Measurements from ENCODE around the gene TNFRSF19. TPM values are rescaled to one million over a fixed set of nuclear protein-coding genes. Genes with fewer than 3 reads are reported as not detected.

Gene TNFRSF19
- total RNA-seq, 1 donor from 2014 or later: under 0.01 TPM

DNA sequence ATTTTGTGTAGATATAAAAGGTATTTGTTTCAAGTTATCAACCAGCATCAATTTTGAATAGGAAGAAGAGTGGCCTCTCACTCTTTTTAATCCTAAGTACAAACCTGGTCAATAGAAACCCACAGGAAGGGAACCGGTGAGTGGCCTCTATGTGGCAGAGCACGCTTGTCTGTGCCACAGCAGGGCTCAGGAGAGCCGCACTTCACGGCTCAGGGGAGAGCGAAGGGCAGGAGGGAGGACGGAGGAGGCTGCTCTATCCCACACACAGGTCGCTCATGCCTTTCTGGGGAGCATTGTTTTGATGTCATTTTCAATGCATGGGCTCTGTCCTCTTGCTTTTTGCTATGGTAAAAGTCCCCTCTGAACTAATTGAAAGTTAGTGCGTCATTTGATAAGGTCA lies 57.2 kb downstream of the TNFRSF19 start:
- DNase-seq (ENCODE audit: low read depth in 2 of 2): no peak

DNA sequence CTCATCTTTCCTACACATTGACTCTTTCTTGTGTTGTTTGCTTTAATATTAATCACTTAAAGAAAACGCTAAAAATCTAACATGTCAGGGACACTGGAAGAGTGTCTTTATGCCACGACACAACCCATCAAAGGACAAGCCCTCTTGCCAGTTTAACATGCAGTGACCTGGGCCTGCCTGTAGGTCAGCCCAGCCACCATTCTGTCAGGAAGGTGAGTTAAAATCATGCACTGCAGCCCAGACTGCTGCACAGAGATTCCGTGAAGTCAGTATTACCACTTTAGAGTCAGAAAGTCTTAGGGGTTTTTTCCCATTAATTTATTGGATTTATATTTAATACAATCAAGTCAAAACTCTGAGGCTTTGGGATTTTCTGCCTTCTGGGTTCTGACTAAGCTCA lies 58.0 kb downstream of the TNFRSF19 start:
- DNase-seq (ENCODE audit: low read depth in 2 of 2): no peak

DNA sequence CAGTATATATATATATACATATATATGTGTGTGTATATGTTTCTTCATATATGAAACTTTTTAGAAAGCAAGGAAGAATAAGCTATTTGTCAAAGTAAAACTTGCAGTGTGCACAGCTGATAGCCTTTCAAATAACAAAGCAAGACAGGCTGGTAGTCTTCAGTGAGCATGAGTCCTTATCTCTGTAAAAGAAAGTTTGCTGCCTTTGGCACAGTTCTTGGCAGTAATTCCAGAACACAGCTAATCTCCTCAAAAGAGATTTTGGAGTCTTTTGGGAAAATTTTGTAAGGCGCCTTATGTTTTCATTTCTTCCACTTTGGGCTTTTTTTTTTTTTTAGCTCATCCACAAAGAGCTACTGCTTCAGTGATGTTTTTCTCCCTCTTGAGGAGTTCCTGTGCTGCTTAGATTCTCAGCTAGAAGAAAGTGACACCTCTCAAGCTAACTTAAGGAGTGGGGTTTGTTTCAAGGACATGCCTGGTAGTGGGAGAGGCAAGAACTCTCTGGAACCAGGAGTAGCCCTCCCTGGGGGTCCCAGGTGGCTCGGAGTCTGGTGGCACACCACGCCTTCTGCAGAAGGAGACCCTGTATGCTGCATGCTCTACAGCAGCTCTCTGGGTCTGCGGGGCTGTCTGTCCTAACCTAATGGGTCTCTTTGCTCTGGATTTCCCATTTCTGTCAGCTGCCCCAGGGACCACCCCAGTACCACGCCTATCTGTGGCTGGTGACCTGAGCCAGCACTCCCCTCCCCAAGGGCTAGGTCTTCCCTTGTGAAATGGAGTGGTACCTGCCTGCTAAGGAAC lies 58.8 kb downstream of the TNFRSF19 start:
- DNase-seq (ENCODE audit: low read depth in 2 of 2): no peak

DNA sequence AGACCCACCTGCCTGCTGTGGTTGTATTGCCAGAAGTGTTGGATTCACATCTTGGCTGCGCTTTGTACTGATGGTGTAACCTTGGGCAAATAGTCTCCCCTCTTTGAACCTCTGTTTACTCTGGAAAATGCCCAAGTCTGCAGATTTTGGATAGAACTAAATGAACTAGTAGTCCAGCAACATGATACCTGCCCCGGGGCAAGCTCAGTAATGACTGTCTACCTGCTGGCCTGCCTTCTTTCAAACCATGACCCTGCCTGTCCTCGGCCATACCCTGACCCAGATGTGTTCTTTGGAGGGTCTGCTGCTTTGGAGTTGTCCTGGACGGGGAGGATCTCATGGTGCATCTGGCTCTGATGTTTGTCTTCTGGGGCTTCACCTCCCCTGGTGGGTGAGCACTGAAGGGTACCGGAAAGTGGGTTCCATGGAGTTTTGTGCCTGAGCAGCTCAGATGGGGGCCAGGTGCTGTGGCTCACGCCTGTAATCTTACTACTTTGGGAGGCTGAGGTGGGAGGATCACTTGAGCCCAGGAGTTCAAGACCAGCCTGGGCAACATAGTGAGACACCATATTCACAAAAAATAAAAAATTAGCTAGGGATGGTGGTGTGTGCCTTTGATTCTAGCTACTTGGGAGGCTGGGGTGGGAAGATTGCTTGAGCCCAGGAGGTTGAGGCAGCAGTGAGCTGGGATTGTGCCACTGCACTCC lies 59.5 kb downstream of the TNFRSF19 start:
- DNase-seq (ENCODE audit: low read depth in 2 of 2): no peak

DNA sequence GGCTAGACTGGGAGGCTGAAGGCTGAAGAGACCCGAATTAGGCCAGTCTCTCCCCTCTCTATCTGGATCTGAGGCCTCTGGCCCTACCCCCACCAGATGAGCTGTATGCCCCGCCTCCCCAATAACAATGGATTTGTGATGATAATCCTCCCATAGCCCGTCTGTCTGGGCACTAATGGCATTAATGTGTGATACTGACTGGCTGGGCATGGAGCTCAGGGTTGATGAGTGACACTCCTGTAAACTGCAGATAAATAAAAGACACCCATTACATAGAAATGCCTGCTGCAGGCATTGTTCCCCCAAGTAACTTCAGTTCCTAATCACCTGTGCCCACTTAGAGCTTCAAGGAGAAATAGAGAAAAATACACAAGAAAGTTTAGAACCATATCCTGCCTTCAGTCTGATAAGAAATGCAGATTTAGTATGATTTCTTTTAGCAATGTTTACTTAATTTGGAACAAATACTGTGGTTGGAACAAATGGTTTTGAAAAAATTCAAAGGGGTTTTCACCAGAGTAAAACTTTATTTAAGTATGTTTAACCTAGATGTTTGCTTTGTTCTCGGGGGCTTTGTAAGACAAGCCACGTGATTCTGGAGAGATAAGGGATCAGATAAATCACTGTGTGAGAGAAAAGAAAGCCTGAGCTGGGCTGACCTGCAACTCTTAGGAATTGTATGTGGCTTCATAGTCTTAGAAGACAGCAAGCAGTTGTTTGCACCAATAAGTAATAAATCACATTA lies 60.3 kb downstream of the TNFRSF19 start:
- DNase-seq (ENCODE audit: low read depth in 2 of 2): no peak

DNA sequence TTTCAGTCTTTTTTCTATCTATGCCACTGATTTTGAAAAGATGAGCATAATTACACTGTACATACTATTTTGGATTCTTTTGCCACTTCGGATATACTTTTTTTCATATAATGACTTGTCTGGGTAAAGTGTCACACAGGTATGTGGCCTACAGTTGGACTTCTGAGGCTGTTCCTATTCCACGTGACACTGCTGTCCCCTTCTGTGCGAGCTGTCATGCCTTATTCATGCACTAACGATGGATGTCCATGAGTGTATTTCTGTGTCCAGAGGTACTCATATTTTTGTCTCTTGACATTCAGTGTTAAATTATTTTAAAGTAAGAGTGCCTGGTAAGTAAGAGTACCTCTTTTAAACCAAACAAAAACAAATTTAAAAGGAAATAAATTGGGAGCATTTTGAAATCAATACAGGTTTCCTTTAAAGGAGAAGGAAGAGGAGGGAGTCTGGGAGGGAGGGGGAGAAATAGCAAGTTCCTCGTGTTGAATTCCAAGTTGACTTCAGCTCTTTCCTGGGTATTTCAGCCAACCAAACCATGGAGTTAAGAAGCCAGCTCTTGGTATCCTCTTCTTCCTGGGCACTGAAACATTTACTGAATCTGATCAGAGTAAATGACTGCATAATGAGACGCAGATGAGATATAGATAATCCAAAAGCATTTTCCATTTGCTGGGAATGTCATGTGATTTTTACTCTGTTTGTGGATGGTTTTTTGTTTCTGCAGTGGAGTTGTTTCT lies 61.3 kb downstream of the TNFRSF19 start:
- no peak for DNase-seq (ENCODE audit: low read depth in 2 of 2)

DNA sequence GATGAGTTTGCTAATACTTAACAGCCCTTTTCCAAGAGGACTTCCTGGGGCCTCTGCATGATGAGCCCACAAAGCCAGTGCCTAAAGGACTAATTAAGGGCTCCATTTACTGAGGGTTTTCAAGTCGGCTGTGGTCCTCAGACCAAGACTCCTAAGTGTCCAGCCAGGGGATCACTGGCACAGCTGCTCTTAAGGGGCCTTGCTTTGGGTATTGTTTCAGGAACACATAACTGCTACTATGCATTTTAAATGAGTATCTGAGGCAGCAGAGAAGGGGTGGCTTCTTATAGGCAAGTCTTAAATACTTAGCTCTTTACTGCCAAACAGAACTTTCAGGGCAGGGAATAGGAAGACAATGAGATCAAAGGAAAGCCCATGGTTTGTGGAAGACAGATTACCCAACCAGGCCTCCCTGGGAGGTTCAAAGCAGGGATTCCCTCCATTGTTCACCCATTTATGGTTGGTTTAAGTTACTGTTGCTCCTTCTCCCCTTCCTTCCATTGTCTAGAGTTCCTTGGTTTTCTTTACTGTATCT lies 61.9 kb downstream of the TNFRSF19 start:
- DNase-seq (ENCODE audit: low read depth in 2 of 2): no peak

DNA sequence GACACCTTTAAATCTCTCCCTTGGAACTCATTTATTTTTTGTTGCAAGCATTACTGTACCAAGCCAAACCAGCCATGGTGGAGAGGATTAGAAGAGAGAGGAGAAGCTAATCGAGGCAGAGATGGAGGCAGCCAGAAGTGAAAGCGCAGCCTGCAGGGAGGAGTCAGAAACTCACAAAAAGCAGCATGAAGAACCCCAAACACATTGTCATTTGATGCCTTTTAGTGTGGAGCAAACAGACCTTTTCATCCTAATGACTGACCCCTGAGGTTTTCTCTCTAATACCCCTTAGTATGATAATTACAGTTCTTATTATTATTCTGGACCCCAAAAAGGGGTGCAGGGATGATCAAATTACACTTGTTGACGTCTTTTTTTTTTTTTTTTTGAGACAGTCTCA lies 62.5 kb downstream of the TNFRSF19 start:
- DNase-seq (ENCODE audit: low read depth in 2 of 2): no peak

DNA sequence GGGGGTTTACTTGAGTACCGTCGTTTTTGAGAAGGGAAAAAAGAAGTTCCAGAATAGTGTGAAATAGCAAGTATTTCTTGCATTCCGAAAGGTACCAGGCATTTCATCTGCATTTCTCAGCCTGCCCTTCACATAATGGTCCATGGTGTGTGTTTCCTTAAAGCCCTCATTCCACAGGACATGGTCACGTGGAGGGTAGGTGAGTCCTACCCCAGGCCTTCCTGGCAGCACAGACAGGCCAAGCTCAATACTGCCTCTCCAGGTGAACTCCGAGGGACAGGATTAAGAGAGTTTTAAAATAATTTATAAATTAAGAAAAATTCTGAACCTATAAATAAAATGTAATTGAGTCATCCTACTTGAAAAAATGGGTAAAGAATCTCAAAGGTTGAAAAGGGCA lies 64.7 kb downstream of the TNFRSF19 start:
- DNase-seq (ENCODE audit: low read depth in 2 of 2): no peak

DNA sequence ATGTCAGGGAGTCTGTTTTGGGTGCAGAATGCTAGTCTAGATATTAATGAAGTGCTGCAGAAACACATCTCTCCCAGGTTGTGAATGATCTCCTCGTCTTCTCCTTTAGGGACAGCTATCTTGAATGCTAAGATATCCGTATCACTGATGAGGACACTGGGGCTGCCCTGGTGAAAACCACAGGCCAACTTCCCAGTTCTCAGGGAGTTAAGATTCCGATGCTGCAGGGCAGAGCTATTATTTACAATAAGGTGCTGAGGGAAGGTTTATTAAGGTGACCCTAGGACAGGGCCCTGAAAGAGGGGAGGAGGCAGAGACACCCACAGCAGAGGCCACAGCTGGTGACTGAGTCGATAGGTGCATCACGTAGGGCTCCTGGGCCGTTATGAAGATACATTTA lies 66.1 kb downstream of the TNFRSF19 start:
- DNase-seq (ENCODE audit: low read depth in 2 of 2): no peak

DNA sequence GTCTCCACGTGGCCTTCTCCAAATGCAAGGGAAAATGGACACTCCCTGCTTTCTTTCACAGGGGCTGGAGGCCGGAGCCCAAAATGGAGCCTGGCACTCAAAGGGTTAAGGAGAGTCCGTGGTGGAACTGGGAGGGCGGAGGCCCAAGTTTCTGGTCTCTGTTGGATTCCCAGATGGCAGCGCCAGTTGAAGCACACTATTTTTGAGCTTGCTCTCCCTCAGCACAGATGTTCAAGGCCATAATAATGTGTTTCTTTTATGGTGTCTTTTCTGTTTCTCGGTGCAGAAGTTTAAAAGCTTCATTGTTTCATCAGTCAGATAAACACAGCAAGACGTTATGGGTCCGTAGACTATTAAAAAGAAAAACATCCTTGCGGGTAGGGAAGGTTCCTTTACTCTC lies 67.6 kb downstream of the TNFRSF19 start:
- DNase-seq (ENCODE audit: low read depth in 2 of 2): no peak

DNA sequence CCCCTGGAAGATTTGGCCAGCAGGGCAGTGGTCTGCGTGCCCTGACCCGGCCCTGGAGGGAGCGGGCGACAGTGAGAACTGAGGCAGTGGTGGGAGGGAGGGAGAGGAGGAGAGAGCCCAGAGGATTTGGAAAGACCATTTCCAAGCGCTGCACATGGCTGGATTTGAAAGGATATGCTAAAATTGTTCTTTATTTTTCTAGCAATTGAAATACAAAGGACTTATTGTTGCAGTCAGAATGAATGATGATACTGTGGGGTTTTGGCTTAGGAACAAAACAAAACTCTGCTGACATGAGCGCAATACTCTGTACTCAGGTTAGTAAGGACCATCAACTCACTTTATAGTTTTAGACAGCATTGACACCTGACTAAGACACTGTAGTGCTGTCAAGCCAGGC lies 69.5 kb downstream of the TNFRSF19 start:
- DNase-seq (ENCODE audit: low read depth in 2 of 2): no peak

DNA sequence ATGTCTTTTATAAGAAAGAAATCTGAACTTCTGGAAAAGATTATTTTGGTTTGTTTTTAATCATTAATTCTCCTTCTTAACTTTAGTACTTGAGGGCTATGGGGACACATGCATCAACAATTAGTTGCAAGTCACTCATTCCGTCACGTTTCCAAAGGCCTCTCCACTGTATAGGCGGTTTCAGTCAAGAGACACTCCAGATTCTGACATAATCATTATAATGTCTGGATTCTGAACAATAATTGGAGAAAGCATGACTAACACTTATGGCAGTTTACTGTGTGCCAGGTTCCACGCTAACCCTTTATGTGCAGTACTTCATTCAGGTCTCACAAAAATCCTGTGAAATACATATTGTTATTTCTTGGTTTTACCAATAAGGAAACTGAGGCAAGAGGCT lies 71.9 kb downstream of the TNFRSF19 start:
- no peak for DNase-seq (ENCODE audit: low read depth in 2 of 2)

DNA sequence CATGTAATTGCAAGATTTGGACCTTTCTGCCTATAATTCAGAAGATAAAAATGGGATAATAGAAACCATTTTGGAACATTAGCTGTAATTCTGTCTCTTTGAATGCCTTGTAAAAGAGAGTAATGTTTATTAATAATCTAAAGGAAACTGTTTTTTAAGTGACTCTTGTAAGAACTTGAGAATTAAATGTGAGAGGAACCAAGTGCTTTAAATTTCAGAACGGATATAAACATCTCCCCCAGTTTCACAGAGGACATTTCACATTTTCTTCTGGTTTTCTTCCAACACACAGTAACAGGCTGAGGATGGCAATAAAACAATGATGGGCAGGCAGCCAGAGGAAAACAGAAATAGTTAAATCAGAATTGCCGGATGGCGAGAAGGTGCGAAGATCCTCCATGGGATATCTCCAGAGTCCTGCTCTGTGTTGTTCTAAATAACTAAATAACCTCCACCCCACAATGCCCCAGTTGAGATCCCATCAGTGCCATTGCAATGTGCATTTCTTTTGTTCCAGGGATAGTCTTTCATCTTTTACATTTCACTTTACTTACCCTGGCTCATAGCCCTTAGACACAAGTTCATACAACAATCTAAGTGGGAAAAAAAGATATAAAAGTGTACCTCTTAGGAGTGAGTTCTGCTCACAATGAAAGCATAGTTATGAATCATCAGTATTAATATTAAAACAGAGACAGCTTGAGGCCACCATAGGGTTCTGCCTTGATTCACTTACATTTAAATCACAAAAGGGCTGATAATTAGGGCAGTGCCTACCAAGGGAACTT lies 73.3 kb downstream of the TNFRSF19 start:
- peak in 1 of 2 donors; percentile 58 for DNase-seq (ENCODE audit: low read depth in 2 of 2)

DNA sequence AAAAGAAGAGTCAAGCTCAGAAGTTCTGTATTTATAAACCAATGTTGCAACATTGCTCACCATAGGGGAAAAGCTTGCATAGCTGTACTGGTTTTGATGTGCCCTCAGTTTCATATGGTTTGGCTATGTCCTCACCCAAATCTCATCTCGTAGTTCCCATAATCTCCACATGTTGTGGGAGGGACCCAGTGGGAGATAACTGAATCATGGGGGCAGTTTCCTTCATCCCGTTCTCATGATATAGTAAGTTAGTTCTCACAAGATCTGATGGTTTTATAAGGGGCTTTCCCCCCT lies 73.9 kb downstream of the TNFRSF19 start:
- peak in 1 of 2 donors; percentile 7 for DNase-seq (ENCODE audit: low read depth in 2 of 2)

DNA sequence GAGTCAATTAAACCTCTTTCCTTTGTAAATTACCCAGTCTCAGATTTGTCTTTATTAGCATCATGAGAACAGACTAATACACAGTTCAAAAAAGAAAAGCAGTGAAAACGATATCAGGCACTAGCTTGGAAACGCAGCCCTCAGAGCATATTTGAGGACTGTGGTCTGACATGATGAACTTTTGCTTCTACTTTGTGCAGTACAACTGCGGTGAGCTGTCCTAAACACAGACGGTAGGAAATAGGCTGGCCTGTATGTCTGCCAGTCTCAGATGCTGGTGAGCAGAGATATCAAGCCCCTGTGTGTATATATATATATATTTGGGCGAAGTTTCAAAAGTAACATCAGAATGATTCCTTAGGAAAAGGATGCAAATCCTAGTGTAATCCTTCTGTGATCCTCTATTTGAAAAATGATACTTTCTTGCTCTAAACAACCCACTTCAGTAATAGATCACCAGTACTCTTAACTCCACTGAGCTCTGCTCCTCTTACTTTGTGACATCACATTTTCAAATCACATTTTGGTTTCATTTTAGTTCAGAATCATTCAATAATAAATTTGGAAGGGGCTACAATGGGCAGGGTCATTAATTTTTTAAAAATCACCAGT lies 74.4 kb downstream of the TNFRSF19 start:
- DNase-seq (ENCODE audit: low read depth in 2 of 2): peak in 1 of 2 donors; percentile 40

DNA sequence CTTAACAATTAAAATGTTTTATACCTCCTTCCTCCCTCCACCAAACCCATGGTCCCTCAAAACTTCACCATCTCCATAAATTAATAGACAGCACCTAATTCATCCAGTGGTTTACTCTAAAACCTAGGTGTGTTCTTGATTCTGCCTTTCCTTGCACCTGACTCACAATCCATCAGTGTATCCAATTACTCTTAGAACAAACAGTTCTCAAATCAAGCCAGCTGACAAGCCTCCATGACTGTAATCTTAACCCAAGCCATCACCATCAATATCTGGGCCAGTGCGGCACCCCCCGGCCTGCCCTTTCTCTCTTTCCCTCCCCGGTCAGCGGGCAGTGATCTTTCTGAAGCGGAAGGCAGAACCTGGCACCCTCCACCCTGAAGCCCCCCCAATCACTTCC lies 75.6 kb downstream of the TNFRSF19 start:
- no peak for DNase-seq (ENCODE audit: low read depth in 2 of 2)

DNA sequence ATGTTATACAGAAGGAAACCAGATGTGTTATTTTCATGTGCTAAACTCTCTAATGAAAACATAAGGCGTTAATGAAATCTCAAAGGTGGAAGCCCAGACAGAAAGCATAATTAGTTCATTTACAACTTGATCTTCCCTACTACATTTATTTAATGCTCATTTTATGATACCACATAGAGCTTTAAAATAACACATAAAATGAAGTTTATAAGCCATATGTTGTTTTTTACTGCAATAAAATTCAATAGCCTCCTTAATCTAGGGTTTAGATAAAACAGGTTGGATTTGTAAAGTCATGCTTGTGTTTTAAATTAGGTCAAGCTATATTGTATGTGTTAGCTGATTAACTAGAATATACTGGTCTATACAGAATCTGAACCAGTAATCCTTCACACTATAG lies 81.2 kb downstream of the TNFRSF19 start:
- DNase-seq (ENCODE audit: low read depth in 2 of 2): no peak

DNA sequence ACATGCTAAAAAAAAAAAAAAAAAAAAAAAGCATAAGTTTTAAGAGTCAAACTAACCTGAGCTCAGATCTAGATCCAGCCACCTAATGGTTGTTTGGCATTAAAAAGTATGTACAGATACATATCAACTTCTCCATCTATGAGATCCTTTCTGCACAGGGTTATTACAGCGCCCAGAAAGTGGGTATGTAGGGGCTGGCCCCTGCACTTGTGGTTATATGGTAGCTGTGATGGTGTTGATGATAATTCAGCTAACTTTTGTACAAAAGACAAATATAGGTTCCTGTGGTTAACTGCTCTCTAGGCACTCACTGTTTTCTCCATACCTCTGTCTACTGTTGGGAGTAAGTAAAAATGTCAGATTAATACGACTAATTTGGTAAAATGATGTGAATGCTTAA lies 81.7 kb downstream of the TNFRSF19 start:
- no peak for DNase-seq (ENCODE audit: low read depth in 2 of 2)
